GM23248 (cell line): ENCODE measurements around the gene RRP1.

Source experiments
- EZH2 ChIP-seq: fragments of 200-600 bp; sonication (generic); IDR thresholded peaks from 2 replicates; pipeline ENCODE4 v1.6.1; 2018; ENCODE audit warnings: antibody characterized with exemption, mild to moderate bottlenecking; ENCODE audit not compliant: insufficient read depth, poor library complexity, severe bottlenecking
- EZH2phosphoT487 ChIP-seq: fragments of 200-600 bp; sonication (generic); IDR thresholded peaks from 2 replicates; pipeline ENCODE4 v1.6.1; 2018; ENCODE audit warnings: antibody characterized with exemption, moderate library complexity, mild to moderate bottlenecking, low read depth; ENCODE audit not compliant: insufficient read depth

GRCh38 chr21:43769325-43769958 lies 19.9 kb upstream of the RRP1 start:
- TF ChIP-seq EZH2phosphoT487 (no peak), EZH2 (no peak)
